ENCODE results near the gene SLU7. TPM values are rescaled to one million over a fixed set of nuclear protein-coding genes. Genes with fewer than 3 reads are reported as not detected.
A peak's percentile ranks its signal among the peaks of the same experiment; 100 is the strongest.

Gene SLU7
- total RNA-seq = 58.5 and 59.3 TPM in 2 replicates

GRCh38 chr5:160418561-160419457 is at the start of gene SLU7:
SLU7 (minus strand) TSS chr5:160419081; CDS start chr5:160415294, 3,787 bp downstream.
- no peak for TF ChIP-seq CTCF (IDR thresholded peaks at IDR 0.05)
- H3K4me3 Mint-ChIP-seq = peak within 1 kb of the TSS; percentile 91
- H3K27me3 Mint-ChIP-seq = no peaks in the 10 kb centered on the region
- H3K36me3 Mint-ChIP-seq (ENCODE audit: low read depth) = peaks cover 34% of the 10 kb centered on the region
- ATAC-seq (ENCODE audit: low read depth) = peak; percentile 81
- H3K4me1 Mint-ChIP-seq = peaks cover 72% of the 10 kb centered on the region
- ChIA-PET CTCF (interaction anchor here (0.9 to 3.4 kb wide), 4 partner anchors 15 to 42 kb away, joined by 3 to 24 read pairs (median 4); no protein-coding TSS in a partner anchor), POLR2A (interaction anchor here (0.5 to 3.4 kb wide), 25 partner anchors 10 to 1749 kb away, joined by 3 to 73 read pairs (median 5); partner anchors contain the start of genes C1QTNF2, EBF1, FAM200C and PWWP2A)
- no peaks in the 10 kb centered on the region for H3K9me3 Mint-ChIP-seq
- H3K27ac Mint-ChIP-seq = peak within 1 kb of the TSS; percentile 90
- intact Hi-C loops (cut with micrococcal nuclease) = loop anchor here (1.0 to 2.0 kb wide), 5 partner anchors 15 to 300 kb away; partner anchors contain the start of genes FAM200C and PWWP2A
- peak; percentile 88 for DNase-seq

GRCh38 chr5:160468363-160468975 is 49.6 kb upstream of the SLU7 start:
- Mint-ChIP-seq H3K27me3 (no peaks in the 10 kb centered on the region), H3K4me3 (peak overlapping the region; percentile 100), H3K36me3 (ENCODE audit: low read depth) (peaks cover 46% of the 10 kb centered on the region), H3K4me1 (peaks cover 86% of the 10 kb centered on the region), H3K9me3 (no peaks in the 10 kb centered on the region), H3K27ac (peak overlapping the region; percentile 100)
- ChIA-PET POLR2A (interaction anchor here (0.5 to 6.2 kb wide), 26 partner anchors 9 to 1654 kb away, joined by 3 to 154 read pairs (median 6); partner anchors contain the start of genes FAM200C, PTTG1, PWWP2A and SLU7), CTCF (interaction anchor here (0.9 to 7.4 kb wide), 6 partner anchors 9 to 48 kb away, joined by 3 to 132 read pairs (median 4); no protein-coding TSS in a partner anchor)
- TF ChIP-seq CTCF (IDR thresholded peaks at IDR 0.05) = no peak
- DNase-seq = no peak
- ATAC-seq (ENCODE audit: low read depth) = no peak
- intact Hi-C loops (cut with micrococcal nuclease) = loop anchor here (1.0 to 5.0 kb wide), 5 partner anchors 14 to 1011 kb away; partner anchors contain the start of gene SLU7

- peak overlapping the region; percentile 100 for H3K27ac Mint-ChIP-seq
- TF ChIP-seq CTCF (IDR thresholded peaks at IDR 0.05) = no peak
- ChIA-PET POLR2A (interaction anchor here (0.5 to 6.2 kb wide), 31 partner anchors 8 to 1654 kb away, joined by 3 to 154 read pairs (median 5); partner anchors contain the start of genes FAM200C, PTTG1, PWWP2A and SLU7), CTCF (interaction anchor here (0.6 to 7.4 kb wide), 10 partner anchors 8 to 48 kb away, joined by 3 to 132 read pairs (median 4); no protein-coding TSS in a partner anchor)
- H3K4me3 Mint-ChIP-seq = peak overlapping the region; percentile 100
- intact Hi-C loops (cut with micrococcal nuclease) = loop anchor here (1.0 to 5.0 kb wide), 6 partner anchors 8 to 1010 kb away; partner anchors contain the start of gene SLU7
- H3K4me1 Mint-ChIP-seq = peaks cover 81% of the 10 kb centered on the region
- H3K36me3 Mint-ChIP-seq (ENCODE audit: low read depth) = peaks cover 38% of the 10 kb centered on the region
- ATAC-seq (ENCODE audit: low read depth) (peak; percentile 86), DNase-seq (peak; percentile 82)
- no peaks in the 10 kb centered on the region for H3K27me3 Mint-ChIP-seq
- H3K9me3 Mint-ChIP-seq = no peaks in the 10 kb centered on the region
Measured at GRCh38 chr5:160467555-160468362, 48.9 kb upstream of the SLU7 start.

- H3K27ac Mint-ChIP-seq = peak overlapping the region; percentile 100
- DNase-seq (no peak), ATAC-seq (ENCODE audit: low read depth) (no peak)
- CTCF ChIA-PET = interaction anchor here (0.6 to 7.4 kb wide), 7 partner anchors 9 to 47 kb away, joined by 3 to 132 read pairs (median 4); no protein-coding TSS in a partner anchor
- intact Hi-C loops (cut with micrococcal nuclease) = loop anchor here (1.0 to 5.0 kb wide), 2 partner anchors 8 to 1010 kb away; no protein-coding TSS in a partner anchor
- TF ChIP-seq CTCF (IDR thresholded peaks at IDR 0.05) = no peak
- POLR2A ChIA-PET = interaction anchor here (0.6 to 6.2 kb wide), 22 partner anchors 7 to 1653 kb away, joined by 3 to 154 read pairs (median 8); partner anchors contain the start of genes PTTG1, PWWP2A and SLU7
- H3K9me3 Mint-ChIP-seq = no peaks in the 10 kb centered on the region
- H3K4me1 Mint-ChIP-seq = peaks cover 82% of the 10 kb centered on the region
- peak overlapping the region; percentile 100 for H3K4me3 Mint-ChIP-seq
- no peaks in the 10 kb centered on the region for H3K27me3 Mint-ChIP-seq
- peaks cover 33% of the 10 kb centered on the region for H3K36me3 Mint-ChIP-seq (ENCODE audit: low read depth)
Measured at GRCh38 chr5:160466889-160467554, 48.1 kb upstream of the SLU7 start.
